HTR-8/SVneo (cell line): ENCODE results near the gene FUT8.
A peak's percentile ranks its signal among the peaks of the same experiment; 100 is the strongest.

ENCODE experiments used
- DNase-seq: peaks from one replicate; pipeline ENCODE4 v3.0.0; 2011; ENCODE audit warnings: low spot score, mixed read lengths; ENCODE audit not compliant: insufficient read length
- FAIRE-seq: peaks from 2 replicates; lab custom pipeline; 2011; peaks lifted over from hg19 to GRCh38; lab: Jason Lieb, UNC

The FUT8 gene

GRCh38 chr14:65536781-65537423 is 124.4 kb downstream of the FUT8 start:
- DNase-seq (no peak), FAIRE-seq (no peak)

GRCh38 chr14:65548878-65549277 is 136.3 kb downstream of the FUT8 start:
- no peak for DNase-seq
- FAIRE-seq: peak; percentile 95

- DNase-seq (no peak), FAIRE-seq (no peak)
These were observed 136.9 kb downstream of the FUT8 start for GRCh38 chr14:65549429-65549828.

GRCh38 chr14:65550779-65551643 is 138.5 kb downstream of the FUT8 start:
- FAIRE-seq: peak; percentile 96
- no peak for DNase-seq

GRCh38 chr14:65552724-65553123 is 140.2 kb downstream of the FUT8 start:
- peak; percentile 87 for FAIRE-seq
- DNase-seq: no peak

GRCh38 chr14:65554837-65555236 is 142.3 kb downstream of the FUT8 start:
- no peak for FAIRE-seq

GRCh38 chr14:65555358-65555757 is 142.8 kb downstream of the FUT8 start:
- FAIRE-seq: no peak
- DNase-seq: no peak

More at GRCh38 chr14:65554837-65555236, 142.3 kb downstream of the FUT8 start:
- no peak for DNase-seq

GRCh38 chr14:65558363-65558762 is 145.8 kb downstream of the FUT8 start:
- FAIRE-seq (peak; percentile 82), DNase-seq (no peak)

- FAIRE-seq: peak; percentile 78
These were observed 148.0 kb downstream of the FUT8 start for GRCh38 chr14:65560340-65561027.

GRCh38 chr14:65564370-65564769 is 151.8 kb downstream of the FUT8 start:
- no peak for DNase-seq
- peak; percentile 75 for FAIRE-seq

More at GRCh38 chr14:65560340-65561027, 148.0 kb downstream of the FUT8 start:
- no peak for DNase-seq

- no peak for FAIRE-seq
- DNase-seq: no peak
These were observed 153.4 kb downstream of the FUT8 start for GRCh38 chr14:65565948-65566347.

GRCh38 chr14:65566820-65567522 is 154.4 kb downstream of the FUT8 start:
- no peak for DNase-seq

GRCh38 chr14:65574611-65575010 is 162.1 kb downstream of the FUT8 start:
- no peak for DNase-seq
- FAIRE-seq: peak; percentile 54

More at GRCh38 chr14:65566820-65567522, 154.4 kb downstream of the FUT8 start:
- FAIRE-seq: peak; percentile 85

GRCh38 chr14:65575389-65575788 is 162.9 kb downstream of the FUT8 start:
- FAIRE-seq (peak; percentile 33), DNase-seq (no peak)

GRCh38 chr14:65580973-65581372 is 168.4 kb downstream of the FUT8 start:
- DNase-seq (no peak), FAIRE-seq (peak; percentile 51)

GRCh38 chr14:65581378-65581777 is 168.8 kb downstream of the FUT8 start:
- DNase-seq (no peak), FAIRE-seq (no peak)

GRCh38 chr14:65581799-65582198 is 169.3 kb downstream of the FUT8 start:
- peak; percentile 93 for FAIRE-seq

GRCh38 chr14:65585216-65585615 is 172.7 kb downstream of the FUT8 start:
- no peak for DNase-seq
- peak; percentile 67 for FAIRE-seq

More at GRCh38 chr14:65581799-65582198, 169.3 kb downstream of the FUT8 start:
- no peak for DNase-seq

- FAIRE-seq (no peak), DNase-seq (no peak)
These were observed 176.1 kb downstream of the FUT8 start for GRCh38 chr14:65588426-65589140.
